Inferior parietal cortex (tissue), 1 donor: ENCODE results near the gene BMPER.
A peak's percentile ranks its signal among the peaks of the same experiment; 100 is the strongest.

Experiments
- DNase-seq: peaks from one replicate; pipeline ENCODE4 v3.0.0-alpha.2; 2016; ENCODE audit errors: extremely low spot score

Gene BMPER

DNA sequence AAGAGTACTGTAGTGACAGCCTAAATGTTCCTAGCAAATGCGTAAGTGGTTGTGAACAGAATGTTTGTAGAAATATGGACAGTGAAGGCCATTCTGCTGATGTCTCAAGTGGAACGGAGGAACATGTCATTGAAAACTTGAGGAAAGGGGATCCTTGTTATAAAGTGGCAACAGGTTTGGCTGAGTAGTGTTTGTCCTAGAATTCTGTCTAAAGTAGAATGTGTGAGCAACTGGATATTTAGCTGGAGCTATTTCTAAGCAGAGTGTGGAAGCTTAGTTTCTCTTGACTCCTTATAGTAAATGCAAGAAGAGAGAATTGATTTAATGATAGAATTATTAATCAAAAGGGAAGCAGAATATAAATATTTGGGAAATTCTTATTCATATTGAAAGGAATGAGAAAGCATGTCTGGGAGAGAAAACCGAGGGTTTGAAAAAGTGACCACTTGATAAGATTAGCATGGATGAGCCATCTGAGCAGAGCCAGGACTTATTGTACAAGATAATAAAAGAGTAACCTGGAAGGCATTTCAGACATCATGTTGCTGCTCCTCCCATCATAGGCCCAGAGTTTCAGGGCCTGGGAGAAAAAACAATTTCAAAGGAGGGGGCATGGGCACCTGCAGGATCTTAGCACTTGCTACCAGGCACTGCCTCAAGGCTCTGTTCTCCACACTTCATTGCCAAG, 276.1 kb downstream of the BMPER start:
- no peak for DNase-seq

DNA sequence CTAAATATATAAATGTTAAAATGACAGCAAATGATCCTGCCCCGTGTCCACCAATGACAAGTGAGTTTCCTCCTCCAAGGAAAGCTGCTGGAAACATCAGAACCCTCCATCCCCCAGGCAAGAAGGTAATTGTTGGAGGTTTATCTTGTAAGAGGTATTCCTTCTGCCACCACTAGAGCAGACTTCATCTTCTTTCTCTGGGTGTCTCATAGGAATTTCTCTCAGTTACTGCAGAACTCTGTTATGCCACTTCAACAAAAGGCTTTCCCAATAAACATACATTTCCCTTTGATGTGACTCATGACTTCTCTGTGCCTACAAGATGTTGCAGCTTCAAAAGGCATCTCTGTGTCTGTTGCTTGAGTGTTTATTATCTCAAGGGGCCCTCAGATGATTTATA, 279.1 kb downstream of the BMPER start:
- DNase-seq, result no peak

GRCh38 chr7:34187798-34188307, 282.5 kb downstream of the BMPER start:
- no peak for DNase-seq

DNA sequence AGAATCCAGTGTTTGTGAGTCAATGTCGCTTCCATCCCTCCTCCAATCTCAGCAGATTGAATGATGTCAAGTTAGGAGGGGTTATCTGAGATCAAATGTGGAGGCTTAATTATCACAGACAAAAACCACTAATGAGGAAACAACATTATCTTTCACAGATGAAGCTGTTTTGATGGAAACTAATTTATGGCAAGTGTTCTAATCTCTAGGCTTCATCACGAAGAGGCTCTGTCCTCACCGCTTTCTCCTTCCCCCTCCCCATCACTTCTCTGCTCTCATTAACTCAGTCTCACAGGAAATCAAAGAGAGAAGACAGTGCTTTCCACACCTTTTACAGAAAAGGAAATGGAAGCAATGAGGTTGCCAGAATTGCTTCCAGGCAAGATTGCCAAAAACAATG, 283.7 kb downstream of the BMPER start:
- no peak for DNase-seq

- DNase-seq, result no peak
These were observed 285.0 kb downstream of the BMPER start for GRCh38 chr7:34190299-34190698.

DNA sequence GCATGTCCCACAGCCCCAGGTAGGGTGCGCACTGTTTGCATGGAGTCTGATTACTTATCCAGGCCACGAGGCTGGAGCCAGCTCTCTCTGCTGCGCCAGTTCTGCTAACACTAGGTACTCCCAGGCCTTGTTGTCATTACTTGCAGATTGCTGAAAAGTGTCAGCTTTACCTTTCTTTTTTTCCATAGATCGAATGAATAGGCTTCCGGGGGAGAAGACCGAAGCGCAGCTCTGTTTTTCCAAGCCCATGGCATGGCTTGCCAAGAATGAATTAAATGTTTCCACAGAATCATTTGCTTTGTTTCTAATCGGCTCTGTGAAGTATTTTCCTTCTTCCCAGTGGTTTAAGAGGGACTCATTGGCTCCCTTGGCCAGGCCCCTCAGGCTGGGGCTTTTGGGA, 285.8 kb downstream of the BMPER start:
- DNase-seq, result no peak

- DNase-seq, result peak; percentile 31
These were observed 286.6 kb downstream of the BMPER start for GRCh38 chr7:34191771-34192479.

- DNase-seq, result no peak
These were observed 287.6 kb downstream of the BMPER start for GRCh38 chr7:34192906-34193305.

- no peak for DNase-seq
These were observed 292.9 kb downstream of the BMPER start for GRCh38 chr7:34198231-34198641.
